ENCODE data around the gene P2RY14.

P2RY14 gene

GRCh38 chr3:151289445-151289844 is 11.1 kb upstream of the P2RY14 start:
- no peak overlapping the region for H3K27ac ChIP-seq
- no peak for TF ChIP-seq ZFX (IDR thresholded peaks at IDR 0.05)
- TF ChIP-seq CTCF (conservative IDR thresholded peaks at IDR 0.05): no peak

- no peak for TF ChIP-seq CTCF (conservative IDR thresholded peaks at IDR 0.05)
- TF ChIP-seq ZFX (IDR thresholded peaks at IDR 0.05): no peak
- H3K27ac ChIP-seq: no peak overlapping the region
Measured at GRCh38 chr3:151285940-151286339, 7.6 kb upstream of the P2RY14 start.

- TF ChIP-seq ZFX (IDR thresholded peaks at IDR 0.05) (no peak), CTCF (conservative IDR thresholded peaks at IDR 0.05) (no peak)
- no peak overlapping the region for H3K27ac ChIP-seq
Measured at GRCh38 chr3:151283907-151284461, 5.6 kb upstream of the P2RY14 start.

- TF ChIP-seq ZFX (IDR thresholded peaks at IDR 0.05): no peak
- TF ChIP-seq CTCF (conservative IDR thresholded peaks at IDR 0.05): no peak
- no peak overlapping the region for H3K27ac ChIP-seq
Measured at GRCh38 chr3:151283387-151283786, 5.0 kb upstream of the P2RY14 start.

GRCh38 chr3:151282921-151283320 is 4.6 kb upstream of the P2RY14 start:
- no peak overlapping the region for H3K27ac ChIP-seq

GRCh38 chr3:151281671-151282324 is 3.5 kb upstream of the P2RY14 start:
- no peak for TF ChIP-seq CTCF (conservative IDR thresholded peaks at IDR 0.05)
- no peak for TF ChIP-seq ZFX (IDR thresholded peaks at IDR 0.05)
- H3K27ac ChIP-seq: no peak overlapping the region

More at GRCh38 chr3:151282921-151283320, 4.6 kb upstream of the P2RY14 start:
- TF ChIP-seq CTCF (conservative IDR thresholded peaks at IDR 0.05) (peak; percentile 87), ZFX (IDR thresholded peaks at IDR 0.05) (no peak)

GRCh38 chr3:151276687-151277042 is 1.7 kb downstream of the P2RY14 start:
- TF ChIP-seq CTCF (conservative IDR thresholded peaks at IDR 0.05): no peak
- TF ChIP-seq ZFX (IDR thresholded peaks at IDR 0.05): no peak
- no peak overlapping the region for H3K27ac ChIP-seq

Data from C4-2B (cell line).